Bronchial epithelial cell (primary cell): Measurements from ENCODE around the gene NMUR1. TPM values are rescaled to one million over a fixed set of nuclear protein-coding genes. Genes with fewer than 3 reads are reported as not detected.

Source experiments
- DNase-seq: peaks from one replicate; pipeline ENCODE4 v3.0.0-alpha.2; 2010; ENCODE audit warnings: low read depth
- FAIRE-seq: peaks from 2 replicates; lab custom pipeline; 2011; peaks lifted over from hg19 to GRCh38; lab: Jason Lieb, UNC
- H3K27me3 ChIP-seq: 2 replicates; pipeline ENCODE4 v1.5.1; 2011; ENCODE audit warnings: low read length; ENCODE audit not compliant: control insufficient read depth, insufficient read depth
- H3K36me3 ChIP-seq: 2 replicates; pipeline ENCODE4 v1.5.1; 2011; ENCODE audit warnings: low read length; ENCODE audit not compliant: control insufficient read depth, insufficient read depth
- H3K4me3 ChIP-seq: 2 replicates; pipeline ENCODE4 v1.5.1; 2011; ENCODE audit warnings: mild to moderate bottlenecking, low read depth, low read length, control low read depth
- total RNA-seq: library from RNA; depleted of rRNA; stranded (reverse); fragments of >200 nt; gene quantifications from 2 replicates; pipeline ENCODE4 v1.2.1, GENCODE V29; 2014
- TF ChIP-seq, protein P1 (sequence below): IDR thresholded peaks from 2 replicates; pipeline ENCODE4 v1.5.1; 2011; ENCODE audit warnings: mild to moderate bottlenecking, moderate library complexity, low read length, control low read depth, inconsistent platforms; ENCODE audit not compliant: insufficient read depth, severe bottlenecking

Gene NMUR1
- total RNA-seq, 1 donor from 2014 or later = not detected

DNA sequence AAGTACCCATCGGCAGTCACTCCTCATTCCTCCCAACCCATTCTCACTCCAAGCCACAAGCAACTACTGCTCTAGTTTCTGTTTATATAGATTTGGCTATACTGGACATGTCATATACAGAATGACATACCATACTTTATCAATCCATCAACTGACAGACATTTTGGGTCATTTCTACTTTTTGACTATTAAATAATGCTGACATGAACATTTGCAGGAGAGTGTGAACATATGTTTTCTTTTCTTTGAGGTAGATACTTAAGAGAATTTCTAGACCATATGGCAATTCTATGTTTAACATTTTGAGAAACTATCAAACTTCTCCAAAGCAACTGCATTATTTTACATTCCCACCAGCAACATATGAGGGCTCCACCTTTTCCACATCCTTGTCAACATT lies 32.6 kb downstream of the NMUR1 start:
- FAIRE-seq = no peak
- DNase-seq = no peak
- H3K27me3 ChIP-seq = no peaks in the 10 kb centered on the region
- H3K4me3 ChIP-seq = no peak overlapping the region
- TF ChIP-seq, protein P1, sequence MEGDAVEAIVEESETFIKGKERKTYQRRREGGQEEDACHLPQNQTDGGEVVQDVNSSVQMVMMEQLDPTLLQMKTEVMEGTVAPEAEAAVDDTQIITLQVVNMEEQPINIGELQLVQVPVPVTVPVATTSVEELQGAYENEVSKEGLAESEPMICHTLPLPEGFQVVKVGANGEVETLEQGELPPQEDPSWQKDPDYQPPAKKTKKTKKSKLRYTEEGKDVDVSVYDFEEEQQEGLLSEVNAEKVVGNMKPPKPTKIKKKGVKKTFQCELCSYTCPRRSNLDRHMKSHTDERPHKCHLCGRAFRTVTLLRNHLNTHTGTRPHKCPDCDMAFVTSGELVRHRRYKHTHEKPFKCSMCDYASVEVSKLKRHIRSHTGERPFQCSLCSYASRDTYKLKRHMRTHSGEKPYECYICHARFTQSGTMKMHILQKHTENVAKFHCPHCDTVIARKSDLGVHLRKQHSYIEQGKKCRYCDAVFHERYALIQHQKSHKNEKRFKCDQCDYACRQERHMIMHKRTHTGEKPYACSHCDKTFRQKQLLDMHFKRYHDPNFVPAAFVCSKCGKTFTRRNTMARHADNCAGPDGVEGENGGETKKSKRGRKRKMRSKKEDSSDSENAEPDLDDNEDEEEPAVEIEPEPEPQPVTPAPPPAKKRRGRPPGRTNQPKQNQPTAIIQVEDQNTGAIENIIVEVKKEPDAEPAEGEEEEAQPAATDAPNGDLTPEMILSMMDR = no peak
- H3K36me3 ChIP-seq = no peaks in the 10 kb centered on the region

DNA sequence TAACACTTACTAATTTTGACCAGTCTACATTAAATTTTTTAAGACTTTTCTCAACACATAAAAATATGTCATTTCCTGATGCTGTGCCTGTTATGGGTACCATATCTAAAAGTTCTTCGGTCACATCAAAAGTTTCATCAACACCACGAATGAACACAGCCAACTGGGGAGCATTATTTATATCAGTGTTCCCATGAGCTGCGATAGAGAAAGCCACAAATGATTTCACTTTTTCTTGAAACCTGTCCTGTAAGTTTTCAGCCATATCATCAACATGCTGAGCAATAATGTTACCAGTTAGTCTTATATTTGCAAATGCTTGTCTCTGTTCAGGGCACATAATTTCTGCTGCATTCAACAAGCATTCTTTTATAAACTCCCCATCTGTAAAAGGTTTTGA lies 35.6 kb downstream of the NMUR1 start:
- no peak for FAIRE-seq
- no peaks in the 10 kb centered on the region for H3K36me3 ChIP-seq
- TF ChIP-seq, protein P1 = no peak
- DNase-seq = no peak
- no peaks in the 10 kb centered on the region for H3K27me3 ChIP-seq
- H3K4me3 ChIP-seq = no peak overlapping the region

DNA sequence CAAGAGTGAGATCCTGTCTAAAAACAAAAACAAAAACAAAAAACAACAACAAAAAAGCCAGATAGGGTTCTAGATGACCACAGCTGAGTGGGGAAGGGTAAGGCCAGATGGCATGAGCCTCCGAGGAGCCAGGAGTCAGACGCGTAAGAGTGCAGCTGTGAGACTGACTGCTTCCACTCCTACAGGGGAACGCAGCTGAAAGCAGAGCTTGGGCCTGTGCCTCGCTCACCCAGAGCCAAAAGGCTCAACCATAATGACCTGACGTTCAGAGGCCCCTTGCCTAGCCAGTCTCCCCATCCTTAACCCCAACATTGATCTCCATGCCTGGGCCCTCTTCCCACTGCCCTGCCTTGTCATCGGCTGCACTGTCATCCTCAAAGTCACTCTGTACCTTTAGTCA lies 39.4 kb downstream of the NMUR1 start:
- DNase-seq = no peak
- no peak overlapping the region for H3K4me3 ChIP-seq
- TF ChIP-seq, protein P1 = no peak
- FAIRE-seq = no peak
- H3K36me3 ChIP-seq = no peaks in the 10 kb centered on the region
- H3K27me3 ChIP-seq = no peaks in the 10 kb centered on the region

DNA sequence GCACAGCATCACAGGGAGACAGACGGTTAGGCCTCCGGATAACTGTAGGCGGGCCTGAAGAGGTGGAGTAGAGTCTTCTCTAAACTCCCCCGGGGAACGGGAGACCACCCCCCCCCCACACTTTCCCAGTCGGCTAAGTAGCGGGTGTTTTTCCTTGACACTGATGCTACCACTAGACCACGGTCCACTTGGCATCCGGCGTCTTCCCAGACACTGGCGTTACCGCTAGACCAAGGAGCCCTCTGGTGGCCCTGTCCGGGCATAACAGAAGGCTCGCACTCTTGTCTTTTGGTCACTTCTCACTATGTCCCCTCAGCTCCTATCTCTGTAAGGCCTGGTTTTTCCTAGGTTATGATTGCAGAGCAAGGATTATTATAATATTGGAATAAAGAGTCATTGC lies 40.3 kb downstream of the NMUR1 start:
- Histone ChIP-seq H3K27me3 (no peaks in the 10 kb centered on the region), H3K4me3 (no peak overlapping the region), H3K36me3 (no peaks in the 10 kb centered on the region)
- FAIRE-seq = peak; percentile 47
- no peak for DNase-seq
- TF ChIP-seq, protein P1 = peak; percentile 17

DNA sequence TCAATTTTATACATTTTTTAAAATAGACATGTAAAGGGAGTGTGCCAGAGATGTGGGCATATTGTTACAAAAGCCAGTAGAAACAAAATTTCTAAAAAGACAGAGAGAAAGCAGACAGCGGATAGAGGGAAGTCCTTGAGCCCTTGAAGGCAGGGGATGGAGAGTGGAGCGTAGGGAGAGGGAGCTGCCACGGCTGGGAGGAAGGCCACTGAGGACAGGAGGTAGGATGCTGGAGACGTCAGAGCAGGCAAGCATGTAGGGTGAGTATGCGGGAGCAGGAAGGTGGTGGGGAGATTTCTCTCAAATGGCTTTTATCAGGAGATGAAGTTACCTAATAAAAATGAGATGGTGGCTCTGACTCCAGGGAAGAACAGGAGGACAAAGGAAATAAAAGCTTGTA lies 41.9 kb downstream of the NMUR1 start:
- Histone ChIP-seq H3K4me3 (no peak overlapping the region), H3K36me3 (no peaks in the 10 kb centered on the region), H3K27me3 (no peaks in the 10 kb centered on the region)
- TF ChIP-seq, protein P1 = no peak
- no peak for FAIRE-seq
- no peak for DNase-seq

DNA sequence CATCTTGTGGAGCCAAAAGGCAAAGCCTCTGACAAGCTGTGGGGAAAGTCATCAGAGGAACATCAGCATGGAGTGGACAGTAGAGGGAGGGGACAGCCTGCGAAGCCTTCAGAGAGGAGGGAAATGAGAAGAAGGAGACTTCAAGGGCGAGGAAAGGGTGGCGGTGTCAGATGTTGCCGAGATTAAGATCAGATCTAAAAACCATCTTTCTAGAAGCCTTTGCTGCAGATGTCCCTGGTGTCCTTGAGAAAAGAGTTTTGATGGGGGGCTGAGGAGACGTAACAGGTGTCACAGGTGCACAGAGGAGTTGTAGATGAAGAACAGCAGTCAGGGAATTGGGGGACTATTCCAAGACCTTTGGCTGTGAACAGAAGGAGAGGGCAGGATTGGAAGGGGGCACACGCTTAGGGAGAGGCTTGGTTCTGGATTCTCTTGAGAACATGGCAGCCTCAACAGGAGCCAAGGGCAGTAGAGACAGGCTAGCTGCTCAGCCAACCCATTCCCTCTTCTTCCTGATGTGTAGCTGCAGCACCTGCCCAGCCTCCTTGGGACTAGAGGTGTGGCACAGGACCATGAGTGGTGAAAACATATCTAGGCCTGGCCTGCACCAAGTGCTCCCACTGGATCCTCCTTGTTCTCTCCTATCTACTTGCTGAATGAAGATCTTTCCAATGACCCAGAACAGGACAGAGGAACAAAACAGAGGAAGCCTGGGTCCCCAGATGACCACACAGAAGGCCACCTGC lies 43.2 kb downstream of the NMUR1 start:
- no peaks in the 10 kb centered on the region for H3K27me3 ChIP-seq
- no peak for DNase-seq
- H3K36me3 ChIP-seq = no peaks in the 10 kb centered on the region
- no peak overlapping the region for H3K4me3 ChIP-seq
- TF ChIP-seq, protein P1 = no peak
- peak; percentile 79 for FAIRE-seq
